Dedifferentiated amniotic fluid mesenchymal stem cell (primary cell): ENCODE results near the gene MYADML2.

ENCODE experiments used
- DNase-seq: peaks from one replicate; pipeline ENCODE4 v3.0.0-alpha.2; 2016; ENCODE audit errors: extremely low spot score

MYADML2 gene

DNA sequence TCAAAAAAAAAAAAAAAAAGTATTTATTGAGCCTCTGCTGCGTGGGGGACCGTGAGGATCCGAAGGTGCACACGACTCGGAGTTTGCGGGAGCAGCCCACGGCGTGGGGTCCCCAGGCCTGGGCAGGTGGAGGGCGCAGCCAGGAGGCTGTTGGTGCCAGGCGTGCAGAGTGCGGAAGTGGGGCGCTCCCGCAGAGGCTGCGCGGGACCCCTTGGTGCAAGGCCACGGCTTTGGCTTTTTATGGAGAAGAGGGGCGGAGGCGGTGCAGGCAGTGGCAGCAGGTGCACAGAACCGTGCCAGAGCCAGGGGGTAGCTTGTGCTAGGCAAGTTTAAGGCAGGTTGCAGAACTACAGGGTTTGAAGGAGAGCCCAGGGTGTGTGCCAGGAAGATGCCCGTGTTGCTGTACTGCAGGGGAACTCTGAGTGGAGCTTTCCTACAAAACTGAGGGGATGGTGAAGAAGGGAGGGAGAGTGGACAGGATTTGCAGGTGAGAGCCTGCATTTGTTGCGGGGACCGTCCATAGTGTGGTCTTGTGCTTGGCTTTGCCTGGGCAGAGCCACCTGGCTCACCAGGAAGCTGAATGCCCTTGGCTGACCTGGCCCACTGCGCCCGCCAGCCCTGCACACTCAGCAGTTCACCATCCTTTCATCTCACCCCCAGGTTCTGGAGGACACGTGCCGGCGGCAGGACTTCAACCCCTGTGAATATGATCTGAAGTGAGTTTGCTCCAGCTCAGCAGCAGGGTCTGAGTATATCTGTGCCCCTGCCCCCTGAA is 31.7 kb upstream of the MYADML2 start:
- no peak for DNase-seq

DNA sequence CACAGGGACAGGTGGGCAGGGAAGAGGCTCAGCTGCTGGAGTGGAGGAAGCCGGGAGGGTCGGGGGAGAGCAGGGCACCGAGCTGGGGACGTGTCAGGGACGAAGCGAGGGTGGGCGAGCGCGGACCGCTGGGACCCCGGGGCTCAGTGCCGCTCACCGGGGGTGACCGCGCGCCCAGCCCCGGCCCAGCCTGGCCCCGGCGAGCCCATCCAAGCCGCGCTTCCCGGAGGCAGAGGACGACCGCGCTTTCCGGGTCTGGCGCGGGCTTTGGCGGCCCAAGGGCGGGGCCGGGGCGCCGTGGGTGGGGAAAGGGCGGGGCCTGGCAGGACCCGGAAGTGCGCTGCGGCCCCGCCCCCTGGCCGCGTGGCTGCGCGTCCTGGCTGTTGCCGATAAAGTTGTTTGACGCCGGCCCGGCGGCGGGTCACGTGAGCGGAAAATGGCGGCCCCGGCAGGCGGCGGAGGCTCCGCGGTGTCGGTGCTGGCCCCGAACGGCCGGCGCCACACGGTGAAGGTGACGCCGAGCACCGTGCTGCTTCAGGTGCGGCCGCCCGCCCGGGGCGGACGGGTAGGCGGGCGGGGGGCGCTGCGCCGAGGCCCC is 30.3 kb upstream of the MYADML2 start, which contains the start of gene ASPSCR1:
ASPSCR1 (plus strand) TSS at position 419 of the 598 bp plus-strand sequence; CDS start at position 437, 18 bp downstream.
- DNase-seq: peak; percentile 75

GRCh38 chr17:81976332-81977210 is 29.5 kb upstream of the MYADML2 start:
- no peak for DNase-seq

DNA sequence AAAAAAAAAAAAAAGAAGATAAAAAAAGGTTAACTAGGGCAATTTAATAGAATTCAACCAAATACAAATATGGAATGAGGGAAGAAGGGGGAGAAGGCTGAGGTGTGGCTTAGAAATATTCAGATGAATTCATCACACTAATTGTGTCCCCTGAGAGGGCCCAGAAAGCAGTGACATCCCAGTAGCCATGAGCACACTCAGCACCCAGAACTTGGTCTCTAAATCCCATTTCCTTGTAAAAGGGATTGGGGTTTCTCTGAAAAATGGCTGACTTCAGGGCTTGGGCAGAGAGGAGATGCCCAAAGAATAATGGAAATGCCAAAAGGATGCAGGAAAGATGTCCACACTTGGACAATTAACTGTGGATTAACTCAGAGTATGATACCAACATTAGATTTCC is 26.4 kb upstream of the MYADML2 start:
- no peak for DNase-seq

DNA sequence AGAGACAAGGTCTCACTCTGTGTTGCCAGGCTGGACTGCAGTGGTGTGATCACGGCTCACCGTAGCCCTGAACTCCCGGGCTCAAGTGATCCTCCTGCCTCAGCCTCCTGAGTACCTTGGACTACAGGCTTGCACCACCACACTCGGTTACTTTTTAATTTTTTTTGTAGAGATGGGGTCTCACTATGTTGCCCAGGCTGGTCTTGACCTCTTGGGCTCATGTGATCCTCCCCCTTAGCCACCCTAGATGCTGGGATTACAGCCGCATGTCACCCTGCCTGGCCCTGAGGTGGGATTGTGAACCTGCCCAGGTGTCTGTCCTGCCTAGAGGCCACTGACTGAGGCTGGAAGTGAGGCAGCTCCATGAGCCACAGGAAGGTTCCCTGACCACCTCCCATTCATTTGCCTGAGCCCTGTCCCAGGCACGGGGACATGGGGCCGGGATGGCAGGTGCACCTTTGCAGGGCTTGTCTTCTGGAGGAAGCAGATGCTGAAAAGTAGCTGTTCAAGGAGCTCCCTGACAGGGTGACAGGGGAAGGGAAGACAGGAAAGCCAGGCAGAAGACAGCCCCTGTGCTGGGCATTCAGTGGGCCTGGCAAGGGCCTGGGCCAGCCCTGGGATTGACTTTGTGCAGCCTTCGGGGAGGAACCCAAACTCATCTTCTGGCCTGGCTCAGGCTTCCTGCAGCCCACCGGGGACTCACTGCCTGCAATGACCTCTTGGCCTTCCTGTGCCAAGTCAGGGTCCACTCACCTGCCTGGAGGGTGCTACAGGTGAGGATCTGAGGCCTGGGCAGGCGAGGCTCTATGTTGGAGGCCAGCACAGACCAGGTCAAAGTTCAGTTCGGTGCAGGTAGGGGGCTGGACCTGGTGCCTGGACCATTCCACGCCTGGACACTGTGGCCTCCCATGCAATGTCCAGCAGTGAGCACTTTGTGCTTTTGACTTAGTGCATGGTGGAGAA is 22.1 kb upstream of the MYADML2 start:
- DNase-seq: no peak

GRCh38 chr17:81968396-81968745 is 21.3 kb upstream of the MYADML2 start:
- no peak for DNase-seq

- DNase-seq: no peak
Measured at GRCh38 chr17:81967533-81968395, 20.7 kb upstream of the MYADML2 start.

GRCh38 chr17:81967244-81967532 is 20.2 kb upstream of the MYADML2 start:
- no peak for DNase-seq

GRCh38 chr17:81966343-81967243 is 19.6 kb upstream of the MYADML2 start:
- no peak for DNase-seq

GRCh38 chr17:81964081-81964849 is 17.2 kb upstream of the MYADML2 start:
- DNase-seq: no peak

DNA sequence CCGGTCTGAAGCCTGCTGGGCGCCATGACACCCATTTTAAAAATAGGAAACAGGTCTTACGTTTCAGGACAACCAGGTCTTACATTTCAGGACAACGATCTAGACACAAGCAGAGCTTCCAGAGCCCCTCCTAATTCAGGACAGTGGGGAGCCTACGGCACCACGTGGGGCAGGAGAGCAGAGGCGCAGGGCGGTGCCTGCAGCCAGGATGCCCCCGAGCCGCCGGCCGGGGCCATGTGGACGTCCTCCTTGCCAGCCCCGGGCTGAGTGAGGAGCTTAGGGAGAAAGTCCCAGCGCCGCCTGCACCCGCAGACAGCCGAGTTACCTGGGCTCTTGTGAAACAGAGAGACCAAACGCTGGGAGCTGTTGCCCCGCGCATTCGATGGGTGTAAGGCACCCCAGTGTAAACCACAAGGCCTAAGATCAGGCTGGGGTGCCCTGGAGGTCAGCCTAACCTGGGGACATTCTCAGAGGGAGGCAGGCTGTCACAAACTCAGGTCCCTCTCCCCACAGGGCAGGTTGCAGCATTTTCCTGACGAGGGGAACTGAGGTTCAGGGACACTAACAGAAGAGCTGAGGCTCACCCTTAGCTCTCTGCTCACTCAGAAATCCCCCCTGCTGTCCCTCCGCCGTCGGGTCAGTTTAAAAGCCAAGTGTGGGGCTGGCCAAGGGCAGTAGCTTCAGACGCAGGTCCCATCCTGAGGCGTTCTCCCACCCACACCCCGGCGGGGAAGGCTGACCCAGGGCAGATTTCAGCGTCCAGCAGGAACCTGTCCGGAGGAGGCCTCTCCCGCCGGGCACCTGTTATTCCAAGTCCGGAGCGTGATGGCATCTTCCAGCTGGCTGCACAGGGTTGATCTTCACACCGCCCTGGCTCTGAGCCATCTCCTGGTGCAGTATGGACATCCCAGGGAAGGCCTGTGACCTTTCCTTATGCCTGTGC is 15.7 kb upstream of the MYADML2 start:
- no peak for DNase-seq

DNA sequence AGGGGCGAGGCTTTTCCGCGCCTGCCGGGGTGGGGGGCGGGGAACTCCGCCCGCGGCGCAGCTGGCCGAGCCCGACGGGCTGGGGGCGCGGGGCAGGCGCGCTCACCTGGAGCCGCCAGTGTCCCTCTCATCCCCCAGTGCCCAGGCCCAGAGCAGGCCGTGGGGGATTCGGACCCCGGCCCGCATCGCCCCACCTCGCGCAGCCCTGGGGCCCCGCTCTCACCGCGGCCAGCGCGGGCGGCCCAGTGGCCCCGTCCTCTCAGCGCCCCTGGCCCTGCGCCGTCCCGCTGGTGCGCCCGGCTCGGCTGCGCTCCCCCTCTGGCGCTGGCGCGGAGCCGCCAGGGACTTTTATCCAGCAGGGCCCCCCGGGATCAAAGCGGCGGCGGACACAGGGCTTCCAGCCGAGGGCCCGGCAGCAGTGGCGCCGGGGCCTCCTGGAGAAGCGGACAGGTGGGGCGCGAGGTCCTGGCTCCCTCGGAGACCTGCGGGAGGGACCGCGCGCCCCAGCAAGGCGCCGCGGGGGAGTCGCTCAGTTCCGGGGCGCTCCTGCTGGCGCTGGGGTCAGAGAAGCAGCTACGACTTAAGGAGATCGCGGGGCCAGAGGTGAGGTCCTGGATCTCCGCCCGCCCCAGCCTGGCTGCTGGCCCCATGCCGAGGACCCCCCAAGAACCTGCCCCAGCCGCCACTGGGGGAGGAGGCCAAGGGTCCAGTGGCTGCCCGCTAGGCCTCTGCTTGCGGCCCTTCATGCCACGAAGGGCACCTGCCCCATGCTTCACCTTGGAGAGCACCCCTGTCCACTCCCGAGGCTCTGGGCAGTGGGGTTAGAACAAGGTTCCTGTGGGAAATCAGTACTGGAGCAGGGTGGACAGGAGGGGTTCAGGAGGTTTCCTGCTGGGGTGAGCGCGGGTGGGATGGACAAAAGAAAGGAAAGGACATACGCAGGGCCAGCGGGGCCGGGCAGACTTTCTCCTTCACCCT is 14.8 kb upstream of the MYADML2 start:
- DNase-seq: no peak

GRCh38 chr17:81961087-81961511 is 14.1 kb upstream of the MYADML2 start, which contains the start of gene NOTUM:
NOTUM (minus strand) TSS chr17:81961187; CDS start chr17:81960909, 278 bp downstream.
- DNase-seq: no peak

DNA sequence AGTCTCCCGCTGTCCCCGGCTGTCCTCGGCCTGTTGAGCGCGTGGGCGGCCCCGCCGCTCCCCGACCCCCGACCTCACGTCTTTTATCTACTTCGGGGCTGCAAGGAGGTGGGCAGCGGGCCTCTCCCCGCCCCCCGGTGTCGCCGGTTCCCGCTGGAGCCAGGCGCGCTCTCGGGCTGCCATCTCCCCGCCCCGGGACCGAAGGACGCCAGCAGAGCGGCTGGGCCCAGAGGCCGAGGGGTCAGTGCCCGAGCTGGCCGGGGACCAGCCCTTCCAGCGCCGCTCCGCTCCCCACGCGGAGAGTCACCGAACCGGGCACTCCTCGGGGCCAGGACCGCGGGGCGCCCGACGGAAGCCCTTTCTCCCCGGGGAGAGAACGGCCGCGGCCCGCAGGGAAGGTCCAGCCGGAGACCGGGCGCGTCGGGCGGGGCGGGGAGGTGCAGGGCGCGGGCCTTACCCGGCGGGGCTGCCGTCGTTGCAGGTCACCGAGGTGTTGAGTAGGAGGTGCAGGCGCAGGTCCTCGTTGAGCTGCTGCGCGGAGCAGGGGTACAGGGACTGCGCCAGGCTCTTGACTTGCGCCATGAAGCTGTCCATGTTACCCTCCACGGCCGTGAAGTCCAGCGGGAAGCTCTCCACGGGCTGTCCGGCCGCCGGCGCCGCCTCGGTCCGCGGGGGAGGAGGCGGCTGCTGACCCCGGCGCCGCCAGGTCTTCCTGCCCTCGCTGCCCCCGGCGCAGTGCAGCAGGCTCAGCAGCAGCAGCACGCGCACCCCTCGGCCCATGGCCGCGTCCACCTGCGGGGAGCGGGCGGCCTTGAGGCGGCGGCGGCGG is 13.3 kb upstream of the MYADML2 start:
- no peak for DNase-seq

- no peak for DNase-seq
Measured at GRCh38 chr17:81959362-81960129, 12.5 kb upstream of the MYADML2 start.
